Muscle layer of duodenum (tissue), 2 donors: ENCODE results near the gene SGPP2.

Experiments
- H3K27ac ChIP-seq: one replicate; pipeline ENCODE4 v1.7.0; 2013; ENCODE audit warnings: mild to moderate bottlenecking, low read length
- H3K27me3 ChIP-seq: one replicate; pipeline ENCODE4 v1.7.0; 2013; ENCODE audit warnings: low read depth, mild to moderate bottlenecking, control low read depth, low read length
- H3K36me3 ChIP-seq, 2 donors: one replicate each; pipeline ENCODE4 v1.7.0; 2013; ENCODE audit warnings: low read length in 2 of 2, control low read depth in 1 of 2, mild to moderate bottlenecking in 1 of 2; ENCODE audit not compliant: insufficient read depth in 2 of 2, control insufficient read depth in 1 of 2
- H3K4me1 ChIP-seq, 2 donors: one replicate each; pipeline ENCODE4 v1.7.0; 2013; ENCODE audit warnings: low read length in 2 of 2, mild to moderate bottlenecking in 2 of 2, control low read depth in 1 of 2, moderate library complexity in 1 of 2; ENCODE audit not compliant: insufficient read depth in 2 of 2, control insufficient read depth in 1 of 2
- H3K4me3 ChIP-seq, 2 donors: one replicate each; pipeline ENCODE4 v1.7.0; 2013; ENCODE audit warnings: low read length in 2 of 2, low read depth in 1 of 2, mild to moderate bottlenecking in 1 of 2
- H3K9me3 ChIP-seq, 2 donors: one replicate each; pipeline ENCODE4 v1.7.0; 2013; ENCODE audit warnings: low read length in 2 of 2, control low read depth in 1 of 2, mild to moderate bottlenecking in 1 of 2; ENCODE audit not compliant: control insufficient read depth in 1 of 2
- donor health status: healthy.

SGPP2 gene

DNA sequence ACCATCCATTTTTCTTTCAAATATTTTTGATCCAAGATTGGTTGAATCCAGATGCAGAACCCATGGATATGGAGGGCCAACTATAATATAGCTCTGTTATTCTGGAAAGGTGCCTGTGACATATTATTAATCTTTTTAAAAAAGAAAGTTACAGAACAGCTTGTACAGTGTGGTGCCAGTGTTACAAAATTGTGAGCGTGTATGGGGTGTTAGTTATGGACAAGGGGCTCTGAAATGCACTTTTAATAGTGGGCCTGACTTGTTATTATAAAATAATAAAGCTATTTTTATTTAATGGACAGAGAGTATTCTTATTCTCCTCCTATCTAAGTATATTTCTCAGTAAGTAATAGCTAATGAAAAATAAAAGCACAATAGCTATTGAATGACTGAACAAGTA is 120.3 kb downstream of the SGPP2 start:
- Histone ChIP-seq H3K36me3 (no peaks in the 10 kb centered on the region), H3K4me3 (no peak overlapping the region), H3K4me1 (peaks cover 5 to 22% of the 10 kb centered on the region in 2 donors), H3K27me3 (no peaks in the 10 kb centered on the region), H3K9me3 (no peaks in the 10 kb centered on the region), H3K27ac (no peak overlapping the region)

DNA sequence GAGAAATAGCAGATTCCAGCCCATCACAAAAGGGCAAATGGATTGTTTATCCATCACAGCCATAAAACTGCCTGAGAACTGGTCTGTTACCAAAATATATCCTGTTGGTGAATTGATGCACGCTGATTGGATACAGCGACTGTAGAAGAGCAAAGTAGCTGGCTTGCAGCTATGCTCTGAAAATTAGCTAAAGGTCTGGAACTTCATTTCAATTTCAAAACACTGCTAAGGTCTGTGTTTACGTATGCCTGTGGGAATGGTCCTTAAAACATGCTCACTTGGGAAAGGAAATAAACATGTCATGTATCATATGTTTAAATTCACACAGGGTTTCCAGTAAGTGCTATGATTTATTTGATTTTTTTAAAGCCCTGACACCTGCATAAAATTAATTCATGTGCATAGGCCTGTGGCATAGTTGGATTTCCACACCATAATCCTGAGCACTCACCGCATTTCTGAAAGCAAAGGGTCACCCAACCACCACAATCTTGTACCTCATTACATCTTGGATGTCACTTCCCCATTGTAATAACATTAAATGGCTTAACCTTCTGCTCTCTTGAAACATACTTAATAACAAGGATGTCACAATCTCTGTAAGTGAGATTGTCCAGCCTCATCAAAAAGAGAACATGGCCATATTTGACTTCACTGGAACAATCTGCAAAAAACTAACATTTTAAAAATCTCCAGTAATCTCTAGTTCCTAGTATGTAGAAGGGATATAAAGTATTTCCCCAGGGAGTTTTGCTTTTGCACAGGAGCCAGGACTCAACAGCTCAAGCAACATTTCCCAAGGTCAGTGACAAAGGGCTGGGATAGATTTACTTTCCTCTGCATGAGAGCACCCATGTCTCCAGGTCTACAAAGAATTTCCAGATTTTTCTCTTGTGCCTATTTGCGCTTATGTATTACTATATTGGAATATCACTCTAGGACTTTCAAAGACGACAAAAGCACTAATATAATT is 121.8 kb downstream of the SGPP2 start:
- no peak overlapping the region for H3K4me3 ChIP-seq
- H3K36me3 ChIP-seq = no peaks in the 10 kb centered on the region
- no peaks in the 10 kb centered on the region for H3K27me3 ChIP-seq
- no peak overlapping the region for H3K27ac ChIP-seq
- no peaks in the 10 kb centered on the region for H3K9me3 ChIP-seq
- peaks cover 5 to 22% of the 10 kb centered on the region in 2 donors for H3K4me1 ChIP-seq

DNA sequence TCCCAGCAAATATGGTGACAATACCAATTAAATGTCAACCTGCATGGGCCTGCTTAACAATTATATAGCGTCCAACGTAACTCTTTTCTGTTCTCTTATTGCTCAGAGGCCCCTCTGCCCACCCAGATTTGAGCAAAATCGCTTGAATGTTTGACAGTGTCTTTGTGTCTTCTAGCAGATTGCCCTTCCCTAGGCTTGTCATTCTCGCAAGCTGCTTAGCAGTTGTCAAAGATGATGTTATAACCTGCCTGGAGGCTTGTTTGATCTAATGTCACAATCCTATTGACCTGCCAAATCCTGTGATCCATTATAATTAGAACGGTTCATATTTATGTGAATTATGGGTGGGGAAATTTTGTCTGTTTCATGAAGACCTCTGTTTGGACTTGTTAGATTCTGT is 122.7 kb downstream of the SGPP2 start:
- Histone ChIP-seq H3K27ac (no peak overlapping the region), H3K9me3 (no peaks in the 10 kb centered on the region), H3K36me3 (no peaks in the 10 kb centered on the region), H3K4me1 (peaks cover 5 to 22% of the 10 kb centered on the region in 2 donors), H3K27me3 (no peaks in the 10 kb centered on the region), H3K4me3 (no peak overlapping the region)

DNA sequence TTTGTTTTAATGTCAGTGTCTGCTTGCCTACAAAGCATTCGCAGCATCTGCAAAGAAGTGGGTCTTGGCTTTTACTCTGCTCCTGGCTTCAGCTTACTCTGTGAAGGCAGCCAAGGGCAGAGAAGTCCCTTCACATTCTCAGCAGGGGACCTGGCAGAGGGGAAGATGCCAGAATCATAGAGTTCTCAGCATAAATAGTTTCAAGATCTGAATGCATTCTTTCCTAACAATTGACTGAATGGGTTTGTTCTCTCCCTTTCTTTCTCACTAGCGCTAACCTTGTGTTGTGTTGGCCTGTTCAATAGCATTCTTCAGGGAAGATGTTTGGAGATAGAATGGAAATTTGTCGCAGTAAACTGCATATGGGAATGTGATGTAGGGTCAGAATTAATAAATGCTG is 124.6 kb downstream of the SGPP2 start:
- Histone ChIP-seq H3K27me3 (no peaks in the 10 kb centered on the region), H3K4me1 (peaks cover 5 to 22% of the 10 kb centered on the region in 2 donors), H3K9me3 (no peaks in the 10 kb centered on the region), H3K36me3 (no peaks in the 10 kb centered on the region), H3K27ac (no peak overlapping the region), H3K4me3 (no peak overlapping the region)

DNA sequence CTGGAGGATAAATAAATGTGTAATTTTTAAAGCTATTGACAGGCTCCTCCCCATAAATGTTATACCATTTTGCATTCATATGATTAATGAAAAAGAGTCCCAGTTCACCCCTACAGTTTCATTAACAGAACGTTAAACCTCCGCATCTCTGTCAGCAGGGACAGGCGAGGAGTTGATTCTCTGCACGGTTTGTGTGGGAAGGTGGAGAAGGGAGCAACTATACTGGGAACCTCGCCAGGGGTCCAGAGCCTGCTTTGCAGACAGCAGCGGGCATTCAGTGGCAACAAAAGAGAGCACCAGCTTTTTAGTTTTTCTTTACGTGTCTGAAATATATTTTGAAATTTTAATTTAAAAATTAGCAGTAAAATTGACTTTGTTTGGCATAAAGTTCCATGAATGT is 130.2 kb downstream of the SGPP2 start:
- Histone ChIP-seq H3K4me3 (no peak overlapping the region), H3K27me3 (no peaks in the 10 kb centered on the region), H3K9me3 (no peaks in the 10 kb centered on the region), H3K27ac (no peak overlapping the region), H3K4me1 (no peaks in the 10 kb centered on the region), H3K36me3 (no peaks in the 10 kb centered on the region)

DNA sequence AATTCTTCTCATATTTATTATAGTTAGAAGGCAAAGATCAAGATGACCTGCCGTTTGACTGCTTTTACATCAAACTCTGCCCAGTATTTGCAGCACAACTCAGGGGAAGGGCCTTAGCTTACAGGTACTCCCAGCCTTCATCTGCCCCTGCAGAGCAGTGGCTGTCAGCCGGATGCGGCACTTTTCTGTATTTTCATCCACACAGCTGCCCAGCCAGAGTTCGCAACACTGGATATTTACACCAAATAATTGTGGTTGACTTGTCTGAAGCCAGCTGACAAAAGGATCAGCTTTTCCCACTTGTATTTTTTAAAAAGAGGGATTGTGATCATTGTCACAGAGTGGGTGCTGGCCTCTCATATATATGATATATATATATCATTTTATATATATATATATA is 136.8 kb downstream of the SGPP2 start:
- Histone ChIP-seq H3K36me3 (no peaks in the 10 kb centered on the region), H3K27me3 (no peaks in the 10 kb centered on the region), H3K4me3 (no peak overlapping the region), H3K4me1 (no peaks in the 10 kb centered on the region), H3K9me3 (no peaks in the 10 kb centered on the region), H3K27ac (no peak overlapping the region)

DNA sequence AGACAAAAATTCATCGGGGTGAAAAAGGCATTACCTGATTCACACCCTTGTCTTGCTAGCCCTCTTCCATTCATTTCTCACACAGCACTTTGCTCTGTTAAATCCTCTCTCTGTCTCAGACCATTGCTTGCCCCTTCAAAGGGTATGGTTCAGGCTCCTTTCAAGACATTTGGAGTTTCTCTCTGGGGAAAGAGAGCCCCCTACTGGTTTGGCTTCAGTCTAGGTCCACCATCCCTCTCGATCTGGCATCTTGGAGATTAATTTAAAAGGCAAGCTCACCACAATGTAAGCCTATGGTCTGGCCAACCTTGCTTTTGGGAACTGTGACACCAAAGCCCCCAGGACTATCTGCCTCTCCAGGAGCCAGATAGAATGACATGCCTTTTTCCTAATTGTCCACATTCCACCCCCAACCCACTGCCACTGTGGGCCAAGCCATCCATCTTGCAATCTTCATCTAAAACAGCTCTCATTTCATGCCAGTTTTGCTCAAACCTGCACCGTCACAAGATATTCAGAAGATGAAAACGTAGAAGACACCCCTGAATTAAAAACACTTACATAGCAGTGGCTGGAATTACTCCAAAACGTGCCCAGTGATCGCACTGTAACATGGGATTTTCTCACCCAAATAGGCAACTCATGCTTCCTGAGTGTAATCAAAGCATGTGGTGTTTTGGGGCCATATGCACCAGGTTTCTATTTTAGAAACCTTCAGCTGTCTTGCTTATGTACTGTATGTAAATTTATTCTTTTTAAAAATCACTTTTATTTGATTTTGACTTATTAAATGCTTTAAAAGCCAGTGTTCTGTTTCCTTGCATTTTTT is 137.7 kb downstream of the SGPP2 start:
- Histone ChIP-seq H3K36me3 (no peaks in the 10 kb centered on the region), H3K4me3 (no peak overlapping the region), H3K9me3 (no peaks in the 10 kb centered on the region), H3K27me3 (no peaks in the 10 kb centered on the region), H3K27ac (no peak overlapping the region), H3K4me1 (no peaks in the 10 kb centered on the region)

DNA sequence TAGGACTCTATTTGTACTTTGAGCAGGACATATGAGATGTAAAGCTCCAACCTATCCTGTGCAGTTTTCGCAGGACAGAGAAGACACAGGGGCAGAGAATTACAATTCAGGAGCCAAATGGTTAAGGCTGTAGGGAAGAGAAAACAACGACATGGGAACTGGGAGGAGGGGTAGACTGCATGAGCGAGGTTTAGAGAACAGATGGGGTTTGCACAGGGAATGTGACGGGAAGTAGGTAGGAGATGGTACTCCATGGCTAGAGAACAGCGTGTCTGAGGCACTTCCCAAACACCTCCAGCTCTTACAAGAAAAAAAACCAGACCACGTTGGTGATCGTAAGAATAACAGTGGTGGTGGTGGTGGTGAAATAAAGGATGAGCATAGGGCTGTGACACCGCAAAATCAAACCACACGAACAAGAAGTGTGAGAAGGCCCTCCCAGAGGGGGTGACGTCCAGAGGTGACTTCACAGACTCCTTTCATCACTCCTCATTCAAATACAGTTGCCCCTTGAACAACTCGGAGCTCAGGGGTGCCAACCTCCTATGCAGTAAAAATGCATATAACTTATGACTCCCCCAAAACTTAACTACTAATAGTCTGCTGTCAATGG is 138.9 kb downstream of the SGPP2 start:
- no peak overlapping the region for H3K27ac ChIP-seq
- H3K9me3 ChIP-seq = no peaks in the 10 kb centered on the region
- no peaks in the 10 kb centered on the region for H3K4me1 ChIP-seq
- H3K4me3 ChIP-seq = no peak overlapping the region
- no peaks in the 10 kb centered on the region for H3K36me3 ChIP-seq
- H3K27me3 ChIP-seq = no peaks in the 10 kb centered on the region

DNA sequence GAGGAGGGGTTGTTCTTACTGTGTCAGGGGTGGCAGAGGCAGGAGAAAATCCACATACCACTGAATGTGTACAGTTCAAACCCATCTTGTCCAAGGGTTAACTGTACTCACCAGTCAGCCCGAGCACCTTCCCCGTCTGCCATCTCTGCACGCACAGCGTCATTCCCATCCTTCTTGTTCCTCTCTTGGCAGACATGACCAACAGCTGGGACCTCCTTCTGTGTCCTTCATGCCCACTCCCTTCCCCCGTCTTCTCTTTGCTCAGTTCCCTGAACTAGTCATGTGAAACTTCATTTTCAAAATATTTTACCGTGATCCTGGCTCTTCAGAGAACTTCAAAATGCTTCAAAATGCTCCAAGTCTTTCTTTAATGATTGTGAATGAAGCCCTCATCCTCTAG is 139.6 kb downstream of the SGPP2 start:
- no peak overlapping the region for H3K27ac ChIP-seq
- no peak overlapping the region for H3K4me3 ChIP-seq
- H3K9me3 ChIP-seq = no peaks in the 10 kb centered on the region
- no peaks in the 10 kb centered on the region for H3K27me3 ChIP-seq
- H3K4me1 ChIP-seq = peaks cover 0 to 5% of the 10 kb centered on the region in 2 donors
- no peaks in the 10 kb centered on the region for H3K36me3 ChIP-seq

DNA sequence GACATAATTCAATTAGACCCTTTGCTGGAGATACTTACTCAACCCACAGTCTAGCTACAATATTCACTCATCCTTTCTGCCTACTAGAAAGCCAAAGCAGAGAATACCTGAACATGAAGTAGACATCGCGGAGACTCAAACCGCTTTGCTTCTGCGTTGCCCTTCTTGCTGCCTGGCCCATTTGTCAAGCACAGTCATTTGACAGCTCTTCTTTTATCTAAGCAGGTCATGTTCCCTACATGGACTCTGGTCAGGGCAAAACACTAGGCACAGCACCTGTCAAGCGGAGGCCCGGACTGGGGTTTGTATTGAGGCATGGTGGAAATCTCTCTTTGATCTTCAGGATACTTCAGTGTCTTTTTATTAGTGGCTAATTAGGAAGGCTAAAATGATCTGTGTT is 141.9 kb downstream of the SGPP2 start:
- H3K27me3 ChIP-seq = no peaks in the 10 kb centered on the region
- no peak overlapping the region for H3K27ac ChIP-seq
- H3K4me1 ChIP-seq = peaks cover 0 to 14% of the 10 kb centered on the region in 2 donors
- peaks cover 0 to 5% of the 10 kb centered on the region in 2 donors for H3K36me3 ChIP-seq
- H3K4me3 ChIP-seq = no peak overlapping the region
- no peaks in the 10 kb centered on the region for H3K9me3 ChIP-seq

DNA sequence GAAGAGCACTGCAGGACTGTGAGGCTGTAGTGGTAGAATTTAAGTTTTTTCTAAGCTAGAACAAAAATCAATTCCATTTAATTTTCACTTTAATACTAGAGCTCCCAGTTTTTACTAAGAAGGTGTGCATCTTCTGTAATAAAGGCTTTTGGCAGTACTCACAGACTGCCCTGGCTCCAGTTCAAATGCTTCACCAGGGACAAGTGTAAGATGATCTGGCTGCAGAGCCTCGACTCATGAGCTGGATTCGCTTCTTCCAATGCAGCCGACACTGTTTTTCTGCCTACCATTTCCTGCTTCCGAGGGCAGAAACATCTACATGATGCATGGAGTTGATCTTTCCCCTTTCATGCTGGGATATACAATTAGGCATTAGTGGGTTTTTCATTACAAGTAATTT is 144.5 kb downstream of the SGPP2 start:
- no peaks in the 10 kb centered on the region for H3K27me3 ChIP-seq
- peaks cover 6 to 11% of the 10 kb centered on the region in 2 donors for H3K36me3 ChIP-seq
- peaks cover 0 to 29% of the 10 kb centered on the region in 2 donors for H3K4me1 ChIP-seq
- H3K9me3 ChIP-seq = no peaks in the 10 kb centered on the region
- H3K4me3 ChIP-seq = no peak overlapping the region
- no peak overlapping the region for H3K27ac ChIP-seq
